HFFc6 (cell line): Measurements from ENCODE around the gene RFX7. TPM values are rescaled to one million over a fixed set of nuclear protein-coding genes. Genes with fewer than 3 reads are reported as not detected.

Experiments
- DNase-seq: peaks from one replicate; pipeline ENCODE4 v3.0.0-alpha.2; 2018
- H3K27ac Mint-ChIP-seq: 2 replicates; pipeline ENCODE4 v1.8.0; 2020; ENCODE audit warnings: mild to moderate bottlenecking, mixed read lengths
- H3K27me3 Mint-ChIP-seq: 2 replicates; pipeline ENCODE4 v1.8.0; 2021; ENCODE audit warnings: mild to moderate bottlenecking, moderate library complexity, mixed read lengths; ENCODE audit not compliant: insufficient read depth
- H3K36me3 Mint-ChIP-seq: 2 replicates; pipeline ENCODE4 v1.8.0; 2021; ENCODE audit warnings: low read depth, mixed read lengths
- H3K4me1 Mint-ChIP-seq: 2 replicates; pipeline ENCODE4 v1.8.0; 2020; ENCODE audit warnings: low read depth, mixed read lengths
- H3K4me3 Mint-ChIP-seq: 2 replicates; pipeline ENCODE4 v1.8.0; 2020; ENCODE audit warnings: mild to moderate bottlenecking, moderate library complexity, mixed read lengths
- H3K9me3 Mint-ChIP-seq: 2 replicates; pipeline ENCODE4 v1.8.0; 2020; ENCODE audit warnings: mild to moderate bottlenecking, mixed read lengths
- total RNA-seq, 6 experiments: library from RNA; stranded (reverse); fragmentation: NEBNext Ultra II Directional; extraction: Animal tissue kit (Norgen Biotek cat#: 25700); gene quantifications; 2 replicates in 1 of 6; 3 replicates in 5 of 6; pipeline ENCODE4 v1.2.3, GENCODE V29; 2021
- TF ChIP-seq, protein P1 (sequence below): fragments of 200-600 bp; sonication (generic); IDR thresholded peaks from 2 replicates; pipeline ENCODE4 v1.5.0; 2021; ENCODE audit warnings: antibody characterized with exemption, mild to moderate bottlenecking

Gene RFX7
- total RNA-seq, 6 experiments from 2014 or later: 13.8 to 20.1 (median 16.5) TPM

- Mint-ChIP-seq H3K27ac (no peak overlapping the region), H3K36me3 (peaks cover 68% of the 10 kb centered on the region), H3K4me3 (no peak overlapping the region), H3K4me1 (peaks cover 18% of the 10 kb centered on the region), H3K9me3 (peaks cover 26% of the 10 kb centered on the region), H3K27me3 (no peaks in the 10 kb centered on the region)
- TF ChIP-seq, protein P1, sequence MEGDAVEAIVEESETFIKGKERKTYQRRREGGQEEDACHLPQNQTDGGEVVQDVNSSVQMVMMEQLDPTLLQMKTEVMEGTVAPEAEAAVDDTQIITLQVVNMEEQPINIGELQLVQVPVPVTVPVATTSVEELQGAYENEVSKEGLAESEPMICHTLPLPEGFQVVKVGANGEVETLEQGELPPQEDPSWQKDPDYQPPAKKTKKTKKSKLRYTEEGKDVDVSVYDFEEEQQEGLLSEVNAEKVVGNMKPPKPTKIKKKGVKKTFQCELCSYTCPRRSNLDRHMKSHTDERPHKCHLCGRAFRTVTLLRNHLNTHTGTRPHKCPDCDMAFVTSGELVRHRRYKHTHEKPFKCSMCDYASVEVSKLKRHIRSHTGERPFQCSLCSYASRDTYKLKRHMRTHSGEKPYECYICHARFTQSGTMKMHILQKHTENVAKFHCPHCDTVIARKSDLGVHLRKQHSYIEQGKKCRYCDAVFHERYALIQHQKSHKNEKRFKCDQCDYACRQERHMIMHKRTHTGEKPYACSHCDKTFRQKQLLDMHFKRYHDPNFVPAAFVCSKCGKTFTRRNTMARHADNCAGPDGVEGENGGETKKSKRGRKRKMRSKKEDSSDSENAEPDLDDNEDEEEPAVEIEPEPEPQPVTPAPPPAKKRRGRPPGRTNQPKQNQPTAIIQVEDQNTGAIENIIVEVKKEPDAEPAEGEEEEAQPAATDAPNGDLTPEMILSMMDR: no peak
- DNase-seq: no peak
Measured at GRCh38 chr15:56233549-56233948, 10.1 kb downstream of the RFX7 start.

- no peak overlapping the region for H3K27ac Mint-ChIP-seq
- peaks cover 26% of the 10 kb centered on the region for H3K9me3 Mint-ChIP-seq
- no peak overlapping the region for H3K4me3 Mint-ChIP-seq
- peaks cover 19% of the 10 kb centered on the region for H3K4me1 Mint-ChIP-seq
- no peaks in the 10 kb centered on the region for H3K27me3 Mint-ChIP-seq
- H3K36me3 Mint-ChIP-seq: peaks cover 76% of the 10 kb centered on the region
- DNase-seq: no peak
- TF ChIP-seq, protein P1: no peak
Measured at GRCh38 chr15:56232058-56232457, 11.6 kb downstream of the RFX7 start.

DNA sequence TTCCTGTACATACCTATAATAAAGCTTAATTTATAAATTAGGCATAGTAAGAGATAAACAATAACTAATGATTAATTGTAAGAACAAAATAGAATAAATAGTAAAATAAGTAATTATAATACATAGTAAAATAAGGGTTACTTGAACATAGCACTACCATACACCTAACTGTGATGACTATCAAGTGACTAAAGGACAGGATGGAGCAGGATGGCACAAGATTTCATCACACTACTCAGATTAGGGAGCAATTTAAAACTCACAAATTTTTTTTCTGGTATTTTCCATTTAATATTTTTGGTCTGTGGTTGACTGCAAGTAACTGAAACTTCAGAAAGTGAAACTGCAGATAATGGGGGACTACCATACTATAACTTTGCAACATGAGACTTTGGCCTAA, 14.8 kb downstream of the RFX7 start:
- H3K36me3 Mint-ChIP-seq: peaks cover 61% of the 10 kb centered on the region
- peaks cover 7% of the 10 kb centered on the region; the same call in 1 of the 2 replicates for H3K4me1 Mint-ChIP-seq
- TF ChIP-seq, protein P1: no peak
- no peak for DNase-seq
- no peak overlapping the region for H3K4me3 Mint-ChIP-seq
- no peak overlapping the region for H3K27ac Mint-ChIP-seq
- H3K9me3 Mint-ChIP-seq: peaks cover 26% of the 10 kb centered on the region
- no peaks in the 10 kb centered on the region for H3K27me3 Mint-ChIP-seq

DNA sequence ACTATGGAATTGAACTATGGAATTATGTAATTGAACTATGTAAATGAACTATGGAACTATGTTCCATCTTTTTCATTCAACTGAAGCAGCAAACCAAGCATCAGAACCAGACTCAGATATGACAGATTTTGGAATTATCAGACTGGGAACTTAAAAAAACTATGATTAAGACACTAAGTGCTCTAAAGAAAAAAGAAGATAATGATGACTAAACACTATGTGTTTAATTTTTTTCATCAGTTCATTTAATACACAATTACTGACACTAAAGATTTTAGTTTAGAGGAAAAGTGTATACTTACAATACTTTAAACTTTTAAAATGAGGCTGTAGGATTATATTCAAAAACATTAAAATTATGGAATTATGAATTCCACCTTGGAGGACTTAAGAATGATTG, 15.3 kb downstream of the RFX7 start:
- Mint-ChIP-seq H3K4me3 (no peak overlapping the region), H3K27me3 (no peaks in the 10 kb centered on the region), H3K27ac (no peak overlapping the region), H3K9me3 (peaks cover 26% of the 10 kb centered on the region), H3K4me1 (peaks cover 7% of the 10 kb centered on the region; the same call in 1 of the 2 replicates), H3K36me3 (peaks cover 56% of the 10 kb centered on the region)
- no peak for DNase-seq
- TF ChIP-seq, protein P1: no peak

DNA sequence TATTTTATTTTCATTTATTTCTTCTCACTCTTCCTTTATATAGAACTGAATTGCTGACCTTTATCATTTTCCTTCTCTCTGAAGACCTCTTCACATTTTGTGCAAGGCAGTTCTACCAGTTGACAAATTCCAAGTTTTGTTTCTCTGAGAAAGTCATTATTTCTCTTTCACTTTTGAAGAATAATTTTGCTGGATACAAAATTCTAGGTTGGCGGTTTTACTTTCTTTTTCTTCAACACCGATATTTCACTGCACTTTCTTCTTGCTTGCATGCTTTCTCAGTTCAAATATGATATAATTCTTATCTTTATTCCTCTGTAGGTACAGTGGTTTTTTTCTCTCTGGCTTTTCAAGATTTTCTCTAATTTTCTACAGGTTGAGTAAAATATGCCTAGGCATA, 15.9 kb downstream of the RFX7 start:
- TF ChIP-seq, protein P1: no peak
- Mint-ChIP-seq H3K4me1 (peaks cover 7% of the 10 kb centered on the region; the same call in 1 of the 2 replicates), H3K27me3 (no peaks in the 10 kb centered on the region), H3K4me3 (no peak overlapping the region), H3K36me3 (peaks cover 56% of the 10 kb centered on the region), H3K27ac (no peak overlapping the region), H3K9me3 (peaks cover 26% of the 10 kb centered on the region)
- no peak for DNase-seq

DNA sequence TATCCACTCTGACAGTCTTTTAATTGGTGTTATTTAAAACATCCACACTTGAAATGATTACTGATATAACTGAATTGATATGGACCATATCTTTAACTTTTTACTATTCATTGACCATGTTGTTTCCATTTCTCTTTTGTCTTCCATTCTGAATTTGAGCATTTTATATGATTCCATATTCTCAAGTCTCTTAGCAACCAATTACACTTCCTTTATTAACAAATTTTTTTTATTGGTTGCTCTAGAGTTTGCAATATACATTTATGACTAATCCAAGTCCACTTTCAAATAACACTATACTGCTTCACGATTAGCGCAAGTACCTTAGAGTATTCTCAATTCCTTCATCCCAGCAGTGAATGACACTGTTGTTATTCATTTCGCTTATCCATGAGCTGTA, 16.4 kb downstream of the RFX7 start:
- TF ChIP-seq, protein P1: no peak
- H3K9me3 Mint-ChIP-seq: peaks cover 26% of the 10 kb centered on the region
- peaks cover 7% of the 10 kb centered on the region; the same call in 1 of the 2 replicates for H3K4me1 Mint-ChIP-seq
- H3K27ac Mint-ChIP-seq: no peak overlapping the region
- no peaks in the 10 kb centered on the region for H3K27me3 Mint-ChIP-seq
- no peak for DNase-seq
- peaks cover 56% of the 10 kb centered on the region for H3K36me3 Mint-ChIP-seq
- H3K4me3 Mint-ChIP-seq: no peak overlapping the region
